Natural killer cell treated with Interleukin-12 subunit alpha and Interleukin-12 subunit beta and Interleukin-15 and Interleukin-18, amount 100 ng/mL, for 72 hours (primary cell): Measurements from ENCODE around the gene GPR157. TPM values are rescaled to one million over a fixed set of nuclear protein-coding genes. Genes with fewer than 3 reads are reported as not detected.
A peak's percentile ranks its signal among the peaks of the same experiment; 100 is the strongest.

Source experiments
- ATAC-seq, 2 donors: fragments of 150-1000 bp; cut with Tn5 transposase in 1 of 2; sonication (Bioruptor Pico), chemical (Tn5 transposase) in 1 of 2; 2 replicates each; pipeline ENCODE4 v1.10.0; 2021
- DNase-seq: peaks from one replicate; pipeline ENCODE4 v3.0.0; 2022; ENCODE audit warnings: low spot score
- H3K27ac Mint-ChIP-seq, 2 donors: 1 replicate in 1 of 2; 2 replicates in 1 of 2; pipeline ENCODE4 v1.8.0; 2022; ENCODE audit warnings: mixed read lengths in 2 of 2, mild to moderate bottlenecking in 1 of 2, moderate library complexity in 1 of 2
- H3K27me3 Mint-ChIP-seq, 2 donors: 1 replicate in 1 of 2; 2 replicates in 1 of 2; pipeline ENCODE4 v1.8.0; 2022; ENCODE audit warnings: mixed read lengths in 2 of 2
- H3K36me3 Mint-ChIP-seq: one replicate; pipeline ENCODE4 v1.8.0; 2022; ENCODE audit warnings: mixed read lengths
- H3K4me1 Mint-ChIP-seq, 2 donors: 1 replicate in 1 of 2; 2 replicates in 1 of 2; pipeline ENCODE4 v1.8.0; 2022; ENCODE audit warnings: low read depth in 2 of 2, mixed read lengths in 2 of 2, mild to moderate bottlenecking in 1 of 2
- H3K4me3 Mint-ChIP-seq: one replicate; pipeline ENCODE4 v1.8.0; 2022; ENCODE audit warnings: mixed read lengths
- H3K9me3 Mint-ChIP-seq: 2 replicates; pipeline ENCODE4 v1.8.0; 2022; ENCODE audit warnings: mixed read lengths
- total RNA-seq, 2 donors: library from RNA; stranded (reverse); gene quantifications; one replicate each; pipeline ENCODE4 v1.2.3, GENCODE V29; 2022

The GPR157 gene
- total RNA-seq, 2 donors from 2014 or later = 1.6 to 2.9 TPM

GRCh38 chr1:9119745-9120144 is 9.2 kb downstream of the GPR157 start:
- Mint-ChIP-seq H3K36me3 (no peaks in the 10 kb centered on the region), H3K4me3 (no peak overlapping the region), H3K27me3 (no peaks in the 10 kb centered on the region), H3K4me1 (peaks cover 7 to 10% of the 10 kb centered on the region in 2 donors), H3K27ac (no peak overlapping the region), H3K9me3 (no peaks in the 10 kb centered on the region)
- ATAC-seq = peak in 1 of 2 donors; percentile 14
- DNase-seq = no peak

GRCh38 chr1:9118186-9118585 is 10.7 kb downstream of the GPR157 start:
- peaks cover 7 to 10% of the 10 kb centered on the region in 2 donors for H3K4me1 Mint-ChIP-seq
- no peak overlapping the region for H3K27ac Mint-ChIP-seq
- H3K9me3 Mint-ChIP-seq = no peaks in the 10 kb centered on the region
- H3K27me3 Mint-ChIP-seq = no peaks in the 10 kb centered on the region
- no peaks in the 10 kb centered on the region for H3K36me3 Mint-ChIP-seq
- ATAC-seq (no peak), DNase-seq (no peak)
- no peak overlapping the region for H3K4me3 Mint-ChIP-seq

DNA sequence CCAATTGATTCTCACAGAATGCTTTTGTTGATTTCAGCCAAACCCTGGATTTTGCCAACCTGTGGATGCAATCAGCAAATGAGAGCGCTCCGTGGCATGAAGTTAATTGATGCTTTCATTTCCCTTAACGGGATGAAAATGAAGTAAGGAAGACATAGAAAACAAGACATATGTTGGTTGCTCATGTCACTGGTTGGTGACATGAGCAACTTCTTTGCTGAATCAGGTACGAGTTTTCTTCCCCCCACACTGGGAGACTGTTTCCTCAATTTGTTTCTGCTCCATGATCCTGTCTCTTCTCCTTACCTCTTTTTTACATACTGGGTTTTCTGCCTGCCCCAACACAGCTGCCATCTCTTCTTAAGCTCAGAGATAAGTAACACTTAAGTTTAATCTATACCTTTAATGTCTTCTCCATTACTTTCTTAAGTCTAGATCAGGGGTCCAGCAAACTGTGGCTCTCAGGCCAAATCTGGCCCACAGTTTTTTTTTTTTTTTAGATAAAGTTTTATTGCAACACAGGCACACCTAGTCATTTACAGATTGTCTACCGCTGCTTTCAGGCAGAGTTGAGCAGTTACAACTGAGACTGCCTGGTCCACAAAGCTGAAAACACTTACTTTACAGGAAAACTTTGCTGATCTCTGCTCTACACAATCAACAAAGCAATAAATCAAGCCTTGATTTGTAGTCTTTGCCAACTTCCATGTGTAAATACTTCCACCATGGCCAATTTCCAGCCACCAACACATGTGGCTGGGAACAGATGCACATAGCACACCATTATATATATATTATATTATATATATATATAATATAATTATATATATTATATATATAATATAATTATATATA is 13.3 kb downstream of the GPR157 start:
- no peaks in the 10 kb centered on the region for H3K27me3 Mint-ChIP-seq
- no peaks in the 10 kb centered on the region for H3K9me3 Mint-ChIP-seq
- ATAC-seq = no peak
- H3K27ac Mint-ChIP-seq = no peak overlapping the region
- H3K4me3 Mint-ChIP-seq = no peak overlapping the region
- no peak for DNase-seq
- H3K36me3 Mint-ChIP-seq = no peaks in the 10 kb centered on the region
- H3K4me1 Mint-ChIP-seq = peaks cover 0 to 3% of the 10 kb centered on the region in 2 donors

GRCh38 chr1:9112961-9113880 is 15.7 kb downstream of the GPR157 start:
- Mint-ChIP-seq H3K9me3 (no peaks in the 10 kb centered on the region), H3K27me3 (no peaks in the 10 kb centered on the region), H3K4me3 (no peak overlapping the region), H3K4me1 (no peaks in the 10 kb centered on the region), H3K36me3 (no peaks in the 10 kb centered on the region), H3K27ac (no peak overlapping the region)
- DNase-seq (no peak), ATAC-seq (no peak)

DNA sequence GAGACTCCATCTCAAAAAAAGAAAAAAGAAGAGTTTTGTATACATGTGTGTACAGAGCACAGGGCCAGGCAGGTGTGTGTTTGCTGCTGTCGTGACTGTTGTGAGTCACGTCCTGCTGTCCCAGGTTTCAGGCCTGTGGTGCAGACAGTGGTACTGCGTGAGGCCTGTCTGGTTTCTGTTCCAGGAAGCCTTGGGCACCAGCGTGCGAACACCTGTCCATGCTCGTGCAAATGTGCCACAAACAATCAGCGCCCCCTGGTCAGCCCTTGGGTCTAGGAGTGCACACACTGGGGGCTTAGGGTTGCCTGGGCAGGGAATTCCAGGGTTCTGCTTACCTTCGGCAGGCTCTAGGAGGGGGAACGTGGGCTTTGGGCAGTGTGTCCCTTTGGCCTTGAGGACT is 16.9 kb downstream of the GPR157 start:
- Mint-ChIP-seq H3K9me3 (no peaks in the 10 kb centered on the region), H3K4me1 (no peaks in the 10 kb centered on the region), H3K27me3 (no peaks in the 10 kb centered on the region), H3K36me3 (no peaks in the 10 kb centered on the region), H3K27ac (no peak overlapping the region), H3K4me3 (no peak overlapping the region)
- DNase-seq = no peak
- ATAC-seq = peak; percentile 14 to 21

DNA sequence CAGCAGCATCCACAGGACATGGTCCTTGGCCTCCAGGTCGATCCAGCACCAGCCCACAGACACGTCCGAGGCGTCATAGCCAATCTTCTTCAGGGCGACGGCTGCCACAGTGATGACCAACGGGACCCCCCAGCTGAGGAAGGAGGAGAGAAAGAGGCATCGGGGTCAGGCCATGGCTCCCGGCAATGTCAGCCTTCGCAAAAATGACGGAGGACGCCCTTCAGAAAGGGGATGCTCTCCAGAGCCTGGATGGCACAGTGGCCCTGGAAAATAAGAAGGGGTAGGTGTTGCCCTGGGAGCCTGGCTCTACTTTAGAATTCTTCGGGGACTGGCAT is 17.6 kb downstream of the GPR157 start:
- H3K36me3 Mint-ChIP-seq = no peaks in the 10 kb centered on the region

DNA sequence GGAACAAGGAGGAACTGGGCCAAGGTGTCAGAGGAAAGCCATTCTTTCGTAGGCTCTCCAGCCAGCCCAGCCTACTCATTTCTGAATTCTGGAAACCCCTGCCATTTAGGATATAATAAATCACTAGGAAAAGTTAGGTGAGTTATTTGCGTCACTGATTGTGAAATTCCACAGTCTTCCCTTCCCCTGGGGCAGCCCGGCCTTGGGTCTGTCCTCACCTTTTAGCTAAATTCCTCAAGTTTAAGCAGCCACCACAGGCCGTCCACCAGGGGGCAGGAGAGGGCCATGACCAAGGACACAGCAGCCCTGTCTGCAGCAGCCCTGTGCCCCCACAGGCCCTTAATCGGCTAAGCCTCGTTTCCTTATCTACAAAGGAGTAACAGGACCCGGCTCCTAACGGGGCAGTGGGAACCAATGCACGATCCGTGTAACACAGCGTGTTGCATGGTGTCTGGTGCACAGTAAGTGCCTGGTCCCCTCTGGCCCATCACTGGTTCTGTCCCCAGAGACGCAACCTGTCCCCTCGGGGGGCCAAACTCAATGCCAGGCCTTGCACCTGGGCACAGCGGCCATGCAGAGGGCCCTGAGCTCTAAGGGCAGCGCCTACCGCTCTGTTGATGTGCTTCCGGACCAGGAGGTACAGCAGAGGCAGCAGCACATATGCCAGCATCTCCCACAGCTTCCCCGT is 18.1 kb downstream of the GPR157 start:
- Mint-ChIP-seq H3K9me3 (no peaks in the 10 kb centered on the region), H3K27ac (no peak overlapping the region), H3K4me1 (no peaks in the 10 kb centered on the region), H3K36me3 (no peaks in the 10 kb centered on the region), H3K4me3 (no peak overlapping the region), H3K27me3 (no peaks in the 10 kb centered on the region)
- DNase-seq = peak; percentile 78
- peak; percentile 52 to 76 for ATAC-seq

More for the DNA sequence above, 17.6 kb downstream of the GPR157 start:
- Mint-ChIP-seq H3K27ac (no peak overlapping the region), H3K4me1 (no peaks in the 10 kb centered on the region), H3K9me3 (no peaks in the 10 kb centered on the region), H3K27me3 (no peaks in the 10 kb centered on the region), H3K4me3 (no peak overlapping the region)
- DNase-seq = no peak
- no peak for ATAC-seq

GRCh38 chr1:9108056-9108665 is 20.7 kb downstream of the GPR157 start:
- DNase-seq (no peak), ATAC-seq (no peak)
- Mint-ChIP-seq H3K36me3 (no peaks in the 10 kb centered on the region), H3K27me3 (no peaks in the 10 kb centered on the region), H3K9me3 (no peaks in the 10 kb centered on the region), H3K4me3 (no peak overlapping the region), H3K4me1 (no peaks in the 10 kb centered on the region), H3K27ac (no peak overlapping the region)

DNA sequence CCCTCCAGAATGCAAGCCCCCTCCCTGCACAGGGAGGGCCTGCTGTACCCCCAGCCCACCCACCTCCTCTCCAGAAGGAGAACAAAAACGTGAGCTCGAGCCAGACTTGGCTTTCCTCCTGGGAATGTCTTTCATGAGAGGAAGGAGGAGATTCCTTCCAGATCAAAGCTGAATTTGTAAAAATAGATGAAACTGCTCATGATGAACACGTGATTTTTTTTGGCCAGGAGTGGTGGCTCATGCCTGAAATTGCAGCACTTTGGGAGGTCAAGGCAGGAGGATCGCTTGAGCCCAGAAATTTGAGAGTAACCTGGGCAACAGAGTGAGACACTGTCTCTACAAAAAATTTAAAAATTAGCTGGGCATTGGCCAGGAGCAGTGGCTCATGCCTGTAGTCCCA is 21.8 kb downstream of the GPR157 start:
- no peak for DNase-seq
- Mint-ChIP-seq H3K27ac (no peak overlapping the region), H3K9me3 (no peaks in the 10 kb centered on the region)

GRCh38 chr1:9106286-9106685 is 22.6 kb downstream of the GPR157 start:
- no peaks in the 10 kb centered on the region for H3K4me1 Mint-ChIP-seq
- no peak overlapping the region for H3K27ac Mint-ChIP-seq
- no peak overlapping the region for H3K4me3 Mint-ChIP-seq
- H3K9me3 Mint-ChIP-seq = no peaks in the 10 kb centered on the region
- DNase-seq (no peak), ATAC-seq (no peak)
- no peaks in the 10 kb centered on the region for H3K36me3 Mint-ChIP-seq
- no peaks in the 10 kb centered on the region for H3K27me3 Mint-ChIP-seq

More for the DNA sequence above, 21.8 kb downstream of the GPR157 start:
- H3K36me3 Mint-ChIP-seq = no peaks in the 10 kb centered on the region
- no peaks in the 10 kb centered on the region for H3K27me3 Mint-ChIP-seq
- H3K4me1 Mint-ChIP-seq = no peaks in the 10 kb centered on the region
- no peak overlapping the region for H3K4me3 Mint-ChIP-seq
- ATAC-seq = no peak

DNA sequence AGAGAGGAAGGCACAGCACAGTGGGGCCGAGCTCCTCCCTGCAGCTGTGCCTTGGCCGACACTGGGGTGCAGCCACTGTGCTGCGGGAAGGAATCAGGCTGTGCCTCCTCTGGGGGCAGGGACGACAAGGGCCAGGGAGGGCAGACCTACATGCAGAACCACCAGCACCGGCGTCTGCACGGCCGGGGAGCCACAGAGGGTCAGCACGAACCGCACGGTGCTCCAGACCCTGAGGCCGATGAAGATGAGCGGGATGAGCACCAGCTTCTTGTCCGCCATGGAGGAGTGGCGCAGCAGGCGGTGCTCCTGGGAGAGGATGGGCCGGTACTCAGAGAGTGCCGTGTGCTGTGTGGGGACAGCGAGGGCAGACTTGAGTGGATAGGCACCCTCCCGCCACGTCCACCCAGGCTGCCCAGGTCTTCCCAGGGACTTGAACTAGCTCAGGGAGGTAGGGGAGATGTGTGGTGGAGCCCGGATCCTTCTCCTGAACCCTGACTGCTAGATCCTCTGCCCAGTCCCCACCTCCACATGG is 23.5 kb downstream of the GPR157 start:
- peak; percentile 29 to 34 for ATAC-seq
- H3K27ac Mint-ChIP-seq = no peak overlapping the region
- no peak for DNase-seq
- H3K9me3 Mint-ChIP-seq = no peaks in the 10 kb centered on the region
- H3K36me3 Mint-ChIP-seq = no peaks in the 10 kb centered on the region
- H3K27me3 Mint-ChIP-seq = no peaks in the 10 kb centered on the region
- no peaks in the 10 kb centered on the region for H3K4me1 Mint-ChIP-seq
- H3K4me3 Mint-ChIP-seq = no peak overlapping the region

DNA sequence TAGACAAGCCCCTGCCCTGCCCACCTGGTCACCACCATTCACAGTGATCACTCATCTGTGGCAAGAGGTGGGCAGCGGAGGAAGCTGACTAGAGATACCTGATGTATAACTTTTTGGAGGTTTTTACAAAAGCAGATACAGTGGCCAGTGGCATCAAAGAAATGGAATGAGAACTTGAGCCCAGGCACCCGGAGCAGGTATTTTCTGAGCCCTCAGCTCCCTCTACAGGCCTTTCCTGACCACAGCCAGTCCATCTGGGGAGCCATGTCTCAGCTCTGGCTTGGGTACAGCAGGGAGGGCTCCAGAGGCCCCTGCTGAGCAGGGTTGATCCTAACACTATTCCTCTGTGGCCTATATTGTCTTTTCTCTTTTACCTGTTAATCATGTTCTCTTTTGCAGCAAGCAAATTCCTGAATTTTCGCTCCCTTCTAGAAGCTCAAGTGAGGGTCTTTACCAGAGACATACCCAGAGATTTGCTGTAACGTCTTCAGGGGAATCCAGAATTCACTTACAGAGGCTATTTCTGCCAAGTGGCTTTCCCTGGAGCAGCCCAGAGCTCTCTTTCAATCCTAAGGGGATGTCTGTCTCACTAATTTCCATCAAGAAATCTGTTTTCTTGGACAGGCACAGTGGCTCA is 27.3 kb downstream of the GPR157 start:
- Mint-ChIP-seq H3K27me3 (no peaks in the 10 kb centered on the region), H3K36me3 (no peaks in the 10 kb centered on the region), H3K9me3 (no peaks in the 10 kb centered on the region), H3K4me1 (no peaks in the 10 kb centered on the region), H3K27ac (no peak overlapping the region), H3K4me3 (no peak overlapping the region)
- DNase-seq (no peak), ATAC-seq (no peak)
